Astrocyte of the cerebellum (primary cell): ENCODE measurements around the gene MXD4.
A peak's percentile ranks its signal among the peaks of the same experiment; 100 is the strongest.

ENCODE experiments used
- DNase-seq: peaks from one replicate; pipeline ENCODE4 v3.0.0-alpha.2; 2011; ENCODE audit warnings: low read depth
- H3K4me3 ChIP-seq: 2 replicates; pipeline ENCODE4 v1.5.1; 2011; ENCODE audit warnings: mild to moderate bottlenecking, low read depth, low read length, moderate library complexity
- CTCF ChIP-seq: IDR thresholded peaks from 2 replicates; pipeline ENCODE4 v1.5.1; 2012; ENCODE audit warnings: low read length, low read depth, moderate library complexity, mild to moderate bottlenecking; ENCODE audit errors: missing control alignments
- in situ Hi-C: cut with HindIII; loops from 2 replicates; pipeline ENCODE4 v1.10.0; 2017; ENCODE audit warnings: low sequenced_read_pairs

Gene MXD4

GRCh38 chr4:2246384-2247127 lies 15.4 kb downstream of the MXD4 start:
- no peak overlapping the region for H3K4me3 ChIP-seq
- in situ Hi-C loops, result loop anchor here (10.0 kb wide), 2 partner anchors 78 to 388 kb away; no protein-coding TSS in a partner anchor
- no peak for TF ChIP-seq CTCF
- no peak for DNase-seq

- H3K4me3 ChIP-seq, result no peak overlapping the region
- no peak for DNase-seq
- no peak for TF ChIP-seq CTCF
- in situ Hi-C loops, result loop anchor here (10.0 kb wide), 2 partner anchors 79 to 389 kb away; no protein-coding TSS in a partner anchor
Measured at GRCh38 chr4:2245787-2246275, 16.1 kb downstream of the MXD4 start.

GRCh38 chr4:2245057-2245786 lies 16.7 kb downstream of the MXD4 start:
- no peak for TF ChIP-seq CTCF
- DNase-seq, result no peak
- in situ Hi-C loops, result loop anchor here (10.0 kb wide), 2 partner anchors 80 to 390 kb away; no protein-coding TSS in a partner anchor
- no peak overlapping the region for H3K4me3 ChIP-seq

- peak; percentile 31 for TF ChIP-seq CTCF
- H3K4me3 ChIP-seq, result no peak overlapping the region
- in situ Hi-C loops, result loop anchor here (10.0 kb wide), 2 partner anchors 81 to 391 kb away; no protein-coding TSS in a partner anchor
- DNase-seq, result no peak
Measured at GRCh38 chr4:2243681-2244380, 18.1 kb downstream of the MXD4 start.

GRCh38 chr4:2241410-2242353 lies 20.2 kb downstream of the MXD4 start, which contains the start of the genes HAUS3 and POLN:
Gene HAUS3 (minus strand): TSS chr4:2242121. CDS start chr4:2240946, 1,175 bp downstream.
Gene POLN (minus strand): TSS chr4:2242121. CDS start chr4:2229231, 12,890 bp downstream.
- in situ Hi-C loops, result loop anchor here (10.0 kb wide), 2 partner anchors 83 to 393 kb away; no protein-coding TSS in a partner anchor
- peak; percentile 5 for TF ChIP-seq CTCF
- peak within 1 kb of the TSS; percentile 84 for H3K4me3 ChIP-seq
- peak; percentile 95 for DNase-seq
